SW480 (cell line): ENCODE data around the gene LSR.

Source experiments
- DNase-seq: peaks from one replicate; pipeline ENCODE4 v3.0.0-alpha.2; 2016; ENCODE audit warnings: low spot score

LSR gene

GRCh38 chr19:35247526-35248309, 1.1 kb upstream of the LSR start:
- peak; percentile 99 for DNase-seq

GRCh38 chr19:35249146-35249847, 495 bp downstream of the LSR start:
- peak; percentile 39 for DNase-seq

GRCh38 chr19:35249848-35250711, 1.3 kb downstream of the LSR start:
- no peak for DNase-seq

- no peak for DNase-seq
Observed at GRCh38 chr19:35251456-35251855, 2.7 kb downstream of the LSR start.

GRCh38 chr19:35253316-35254286, 4.8 kb downstream of the LSR start:
- DNase-seq: no peak

- no peak for DNase-seq
Observed at GRCh38 chr19:35254341-35255297, 5.8 kb downstream of the LSR start.

GRCh38 chr19:35256566-35256965, 7.8 kb downstream of the LSR start:
- no peak for DNase-seq

- no peak for DNase-seq
Observed at GRCh38 chr19:35257113-35257461, 8.3 kb downstream of the LSR start.

- DNase-seq: no peak
Observed at GRCh38 chr19:35260694-35261304, 12.0 kb downstream of the LSR start.

GRCh38 chr19:35261356-35262100, 12.7 kb downstream of the LSR start:
- DNase-seq: no peak

- DNase-seq: no peak
Observed at GRCh38 chr19:35262101-35262761, 13.4 kb downstream of the LSR start.

GRCh38 chr19:35264268-35265125, 15.7 kb downstream of the LSR start:
- DNase-seq: no peak

GRCh38 chr19:35265126-35265899, 16.5 kb downstream of the LSR start:
- DNase-seq: no peak

- no peak for DNase-seq
Observed at GRCh38 chr19:35265900-35266519, 17.2 kb downstream of the LSR start.

GRCh38 chr19:35266520-35267352, 17.9 kb downstream of the LSR start:
- no peak for DNase-seq
